ENCODE data around the gene VAV1. TPM values are rescaled to one million over a fixed set of nuclear protein-coding genes. Genes with fewer than 3 reads are reported as not detected.

VAV1 gene
- total and polyA plus RNA-seq, 2 of the 8 experiments (the other 6 are each of a cell fraction or from before 2014, with no cell fraction given) = 0.21 to 0.22 TPM

- TF ChIP-seq CHD7 (IDR thresholded peaks at IDR 0.05; ENCODE audit: insufficient replicate concordance, low read length) (no peak), ATF2 (IDR thresholded peaks at IDR 0.05; ENCODE audit: low read length) (no peak), BACH1 (IDR thresholded peaks at IDR 0.05; ENCODE audit: low read length) (no peak)
Measured at GRCh38 chr19:6825076-6825774, 52.7 kb downstream of the VAV1 start (continued).

Measured in H1 (cell line).